HepG2 (cell line): ENCODE data around the gene PRCD. TPM values are rescaled to one million over a fixed set of nuclear protein-coding genes. Genes with fewer than 3 reads are reported as not detected.

Source experiments
- ARID4A ChIP-seq: sonication (generic); formaldehyde crosslinking; IDR thresholded peaks from 2 replicates; pipeline ENCODE4 v1.5.0; 2020; ENCODE audit warnings: mild to moderate bottlenecking, missing genetic modification reagents, borderline replicate concordance
- BCLAF1 ChIP-seq: fragments of 450-650 bp; IDR thresholded peaks from 2 replicates; pipeline ENCODE4 v1.6.1; 2017; ENCODE audit warnings: mild to moderate bottlenecking
- KDM6A ChIP-seq: IDR thresholded peaks from 2 replicates; pipeline ENCODE4 v1.6.1; 2016; ENCODE audit warnings: low read depth
- KLF9 ChIP-seq: IDR thresholded peaks from 2 replicates; pipeline ENCODE4 v1.6.1; 2016; ENCODE audit warnings: low read depth
- NFYC ChIP-seq: IDR thresholded peaks from 2 replicates; pipeline ENCODE4 v1.6.1; 2016; ENCODE audit warnings: missing genetic modification reagents, missing compliant biosample characterization
- PAF1 ChIP-seq: IDR thresholded peaks from 2 replicates; pipeline ENCODE4 v1.6.1; 2016; ENCODE audit warnings: missing genetic modification reagents, missing compliant biosample characterization
- RBM22 ChIP-seq: fragments of 200-400 bp; formaldehyde crosslinking; optimal IDR thresholded peaks from 2 replicates; pipeline ENCODE3; 2017; ENCODE audit warnings: mild to moderate bottlenecking, low read length, moderate library complexity
- RFX1 ChIP-seq: fragments of 450-650 bp; IDR thresholded peaks from 2 replicates; pipeline ENCODE4 v1.6.1; 2017
- ZFP36L2 ChIP-seq: sonication (generic); formaldehyde crosslinking; IDR thresholded peaks from 2 replicates; pipeline ENCODE4 v1.4.0; 2020; ENCODE audit warnings: missing genetic modification reagents
- ZNF251 ChIP-seq: sonication (generic); formaldehyde crosslinking; IDR thresholded peaks from 2 replicates; pipeline ENCODE4 v1.9.0; 2021; ENCODE audit warnings: mild to moderate bottlenecking, missing genetic modification reagents
- ZNF317 ChIP-seq: sonication (generic); formaldehyde crosslinking; IDR thresholded peaks from 2 replicates; pipeline ENCODE4 v1.5.0; 2020; ENCODE audit warnings: mild to moderate bottlenecking, missing genetic modification reagents
- ZNF547 ChIP-seq: sonication (generic); formaldehyde crosslinking; IDR thresholded peaks from 2 replicates; pipeline ENCODE4 v1.5.1; 2020; ENCODE audit warnings: mild to moderate bottlenecking, missing genetic modification reagents
- ZNF607 ChIP-seq: sonication (generic); formaldehyde crosslinking; IDR thresholded peaks from 2 replicates; pipeline ENCODE4 v1.5.1; 2020; ENCODE audit warnings: missing genetic modification reagents, mild to moderate bottlenecking, borderline replicate concordance
- ZNF737 ChIP-seq: sonication (generic); formaldehyde crosslinking; IDR thresholded peaks from 2 replicates; pipeline ENCODE4 v1.5.0; 2020; ENCODE audit warnings: missing genetic modification reagents, mild to moderate bottlenecking, borderline replicate concordance
- ZSCAN12 ChIP-seq: sonication (generic); formaldehyde crosslinking; IDR thresholded peaks from 2 replicates; pipeline ENCODE4 v1.9.0; 2021; ENCODE audit warnings: mild to moderate bottlenecking, missing genetic modification reagents
- ZXDC ChIP-seq: sonication (generic); formaldehyde crosslinking; IDR thresholded peaks from 2 replicates; pipeline ENCODE4 v1.5.0; 2020; ENCODE audit warnings: mild to moderate bottlenecking, missing genetic modification reagents
- polyA plus RNA-seq, 8 experiments: library from polyadenylated mRNA; depleted of rRNA in 3 of 8; stranded (reverse) in 7 of 8; unstranded in 1 of 8; fragments of >200 nt; fragmentation: Illumina TruSeq in 4 of 8; extraction: Trizol in 4 of 8; gene quantifications; 2 replicates each; pipeline versions ENCODE4 v1.2.1 to v1.2.3, GENCODE V29; 2011 to 2016; ENCODE audit warnings: low read depth in 4 of 8, missing spikeins in 1 of 8, mixed read lengths in 1 of 8; ENCODE audit not compliant: insufficient read depth in 1 of 8
- total RNA-seq, 5 experiments: library from RNA; depleted of rRNA; stranded (reverse); fragments of >200 nt; fragmentation: Illumina TruSeq; extraction: Trizol; gene quantifications; 2 replicates each; pipeline ENCODE4 v1.2.3, GENCODE V29; 2016; ENCODE audit warnings: low read depth in 1 of 5

PRCD gene
- total and polyA plus RNA-seq, 2 of the 13 experiments (the other 11 are each of a cell fraction or from before 2014, with no cell fraction given), result 0.51 TPM; not detected in 1

GRCh38 chr17:76557368-76558197, 17.7 kb downstream of the PRCD start (continued):
- TF ChIP-seq ZXDC, result peak; percentile 69; the same call in 1 of the 2 replicates
- peak; percentile 62 for TF ChIP-seq NFYC
- TF ChIP-seq ZNF607 (CRISPR knock-in tag), result peak; percentile 35; the same call in 1 of the 2 replicates
- TF ChIP-seq ARID4A (CRISPR knock-in tag), result peak; percentile 91
- peak; percentile 93 for TF ChIP-seq ZNF547 (CRISPR knock-in tag)
- peak; percentile 28 for TF ChIP-seq RBM22
- no peak for TF ChIP-seq ZSCAN12 (CRISPR knock-in tag)
- no peak for TF ChIP-seq RFX1
- no peak for TF ChIP-seq ZNF317 (CRISPR knock-in tag)
- no peak for TF ChIP-seq ZNF737
- no peak for TF ChIP-seq ZFP36L2
- TF ChIP-seq KLF9 (CRISPR knock-in tag), result no peak
- TF ChIP-seq KDM6A (CRISPR knock-in tag), result no peak
- TF ChIP-seq PAF1 (CRISPR knock-in tag), result no peak; the same call in 1 of the 2 replicates
- TF ChIP-seq ZNF251 (CRISPR knock-in tag), result peak; percentile 87; the same call in 1 of the 2 replicates
- no peak for TF ChIP-seq BCLAF1
